Ishikawa (cell line): ENCODE results near the gene RNF223.

Experiments used
- CEBPB ChIP-seq: IDR thresholded peaks from 2 replicates; pipeline ENCODE4 v1.6.1; 2012
- CREB1 ChIP-seq: IDR thresholded peaks from 2 replicates; pipeline ENCODE4 v1.6.1; 2012; ENCODE audit warnings: low read depth
- EGR1 ChIP-seq: IDR thresholded peaks from 2 replicates; pipeline ENCODE4 v1.6.1; 2012
- EP300 ChIP-seq: IDR thresholded peaks from 2 replicates; pipeline ENCODE4 v1.6.1; 2012; ENCODE audit warnings: borderline replicate concordance
- FOXM1 ChIP-seq: IDR thresholded peaks from 2 replicates; pipeline ENCODE4 v1.6.1; 2012; ENCODE audit warnings: low read depth, borderline replicate concordance
- NFIC ChIP-seq: IDR thresholded peaks from 2 replicates; pipeline ENCODE4 v1.6.1; 2012
- RAD21 ChIP-seq: IDR thresholded peaks from 2 replicates; pipeline ENCODE4 v1.6.1; 2012; ENCODE audit warnings: low read depth
- TAF1 ChIP-seq: IDR thresholded peaks from 2 replicates; pipeline ENCODE4 v1.6.1; 2012; ENCODE audit warnings: low read depth, mild to moderate bottlenecking
- TCF12 ChIP-seq: IDR thresholded peaks from 2 replicates; pipeline ENCODE4 v1.6.1; 2012; ENCODE audit warnings: low read depth
- TEAD4 ChIP-seq: IDR thresholded peaks from 2 replicates; pipeline ENCODE4 v1.6.1; 2012
- YY1 ChIP-seq: IDR thresholded peaks from 2 replicates; pipeline ENCODE4 v1.6.1; 2012; ENCODE audit warnings: low read depth
- ZBTB7A ChIP-seq: IDR thresholded peaks from 2 replicates; pipeline ENCODE4 v1.6.1; 2012; ENCODE audit warnings: low read depth
- TF ChIP-seq, protein P1 (sequence below): IDR thresholded peaks from 2 replicates; pipeline ENCODE4 v1.6.1; 2012
- TF ChIP-seq, protein P2 (sequence below): IDR thresholded peaks from 2 replicates; pipeline ENCODE4 v1.6.1; 2012
- TF ChIP-seq, protein P3 (sequence below): IDR thresholded peaks from 2 replicates; pipeline ENCODE4 v1.6.1; 2012; ENCODE audit warnings: low read depth, mild to moderate bottlenecking

The RNF223 gene

DNA sequence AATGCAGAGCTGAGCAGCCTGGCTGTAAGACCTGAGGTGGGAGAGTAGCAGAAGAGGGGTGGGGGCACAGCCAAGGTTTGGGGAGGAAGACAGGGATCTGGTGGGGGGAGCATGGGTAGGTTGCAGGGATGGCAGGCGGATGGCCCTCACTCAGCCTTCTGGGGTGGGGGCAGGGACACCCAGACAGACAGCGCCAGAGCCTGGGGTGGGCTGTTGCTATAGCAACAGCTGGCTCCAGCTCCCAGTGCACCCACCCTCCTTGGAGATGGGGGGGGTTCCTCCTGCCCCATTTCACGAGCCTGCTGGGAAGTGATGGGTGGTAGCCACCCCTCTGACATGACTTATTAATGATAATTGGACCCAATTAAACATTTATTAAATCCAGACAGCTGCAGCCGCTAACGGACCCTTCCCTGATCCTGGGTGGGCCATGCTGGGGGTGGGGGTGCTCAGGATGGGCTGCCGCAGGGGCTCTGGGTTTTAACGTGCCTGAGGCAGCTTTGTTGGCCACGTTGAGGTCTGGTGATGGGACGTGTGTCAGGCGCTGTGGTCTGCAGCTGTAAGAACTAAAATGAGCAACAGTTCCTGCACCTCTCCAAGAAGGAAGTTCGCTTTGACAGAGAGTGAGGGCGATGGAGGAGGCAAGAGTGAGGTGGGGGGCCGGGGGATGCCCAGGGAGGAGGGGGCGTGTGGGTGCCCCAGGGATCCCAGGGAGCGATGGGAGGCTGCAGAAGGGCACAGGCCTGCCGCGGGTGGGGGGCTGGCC is 34.8 kb downstream of the RNF223 start:
- TF ChIP-seq TCF12 (no peak), YY1 (no peak), FOXM1 (no peak), EGR1 (no peak), EP300 (no peak), CREB1 (no peak), TEAD4 (no peak), ZBTB7A (no peak), CEBPB (no peak), TAF1 (no peak), NFIC (no peak), RAD21 (no peak)
- TF ChIP-seq, protein P1, sequence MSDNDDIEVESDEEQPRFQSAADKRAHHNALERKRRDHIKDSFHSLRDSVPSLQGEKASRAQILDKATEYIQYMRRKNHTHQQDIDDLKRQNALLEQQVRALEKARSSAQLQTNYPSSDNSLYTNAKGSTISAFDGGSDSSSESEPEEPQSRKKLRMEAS: no peak
- TF ChIP-seq, protein P2, sequence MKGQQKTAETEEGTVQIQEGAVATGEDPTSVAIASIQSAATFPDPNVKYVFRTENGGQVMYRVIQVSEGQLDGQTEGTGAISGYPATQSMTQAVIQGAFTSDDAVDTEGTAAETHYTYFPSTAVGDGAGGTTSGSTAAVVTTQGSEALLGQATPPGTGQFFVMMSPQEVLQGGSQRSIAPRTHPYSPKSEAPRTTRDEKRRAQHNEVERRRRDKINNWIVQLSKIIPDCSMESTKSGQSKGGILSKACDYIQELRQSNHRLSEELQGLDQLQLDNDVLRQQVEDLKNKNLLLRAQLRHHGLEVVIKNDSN: no peak
- TF ChIP-seq, protein P3, sequence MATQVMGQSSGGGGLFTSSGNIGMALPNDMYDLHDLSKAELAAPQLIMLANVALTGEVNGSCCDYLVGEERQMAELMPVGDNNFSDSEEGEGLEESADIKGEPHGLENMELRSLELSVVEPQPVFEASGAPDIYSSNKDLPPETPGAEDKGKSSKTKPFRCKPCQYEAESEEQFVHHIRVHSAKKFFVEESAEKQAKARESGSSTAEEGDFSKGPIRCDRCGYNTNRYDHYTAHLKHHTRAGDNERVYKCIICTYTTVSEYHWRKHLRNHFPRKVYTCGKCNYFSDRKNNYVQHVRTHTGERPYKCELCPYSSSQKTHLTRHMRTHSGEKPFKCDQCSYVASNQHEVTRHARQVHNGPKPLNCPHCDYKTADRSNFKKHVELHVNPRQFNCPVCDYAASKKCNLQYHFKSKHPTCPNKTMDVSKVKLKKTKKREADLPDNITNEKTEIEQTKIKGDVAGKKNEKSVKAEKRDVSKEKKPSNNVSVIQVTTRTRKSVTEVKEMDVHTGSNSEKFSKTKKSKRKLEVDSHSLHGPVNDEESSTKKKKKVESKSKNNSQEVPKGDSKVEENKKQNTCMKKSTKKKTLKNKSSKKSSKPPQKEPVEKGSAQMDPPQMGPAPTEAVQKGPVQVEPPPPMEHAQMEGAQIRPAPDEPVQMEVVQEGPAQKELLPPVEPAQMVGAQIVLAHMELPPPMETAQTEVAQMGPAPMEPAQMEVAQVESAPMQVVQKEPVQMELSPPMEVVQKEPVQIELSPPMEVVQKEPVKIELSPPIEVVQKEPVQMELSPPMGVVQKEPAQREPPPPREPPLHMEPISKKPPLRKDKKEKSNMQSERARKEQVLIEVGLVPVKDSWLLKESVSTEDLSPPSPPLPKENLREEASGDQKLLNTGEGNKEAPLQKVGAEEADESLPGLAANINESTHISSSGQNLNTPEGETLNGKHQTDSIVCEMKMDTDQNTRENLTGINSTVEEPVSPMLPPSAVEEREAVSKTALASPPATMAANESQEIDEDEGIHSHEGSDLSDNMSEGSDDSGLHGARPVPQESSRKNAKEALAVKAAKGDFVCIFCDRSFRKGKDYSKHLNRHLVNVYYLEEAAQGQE: no peak

GRCh38 chr1:1038694-1039093 is 35.4 kb downstream of the RNF223 start:
- TF ChIP-seq FOXM1 (no peak), CREB1 (no peak), EP300 (no peak), TAF1 (no peak), RAD21 (no peak), ZBTB7A (no peak), CEBPB (no peak), NFIC (no peak), TEAD4 (no peak), EGR1 (no peak), YY1 (no peak), TCF12 (no peak)
- TF ChIP-seq, protein P3: no peak
- TF ChIP-seq, protein P1: no peak
- TF ChIP-seq, protein P2: no peak

GRCh38 chr1:1037366-1038327 is 36.5 kb downstream of the RNF223 start:
- TF ChIP-seq TEAD4 (no peak), FOXM1 (no peak), YY1 (no peak), TAF1 (no peak), RAD21 (no peak), EP300 (no peak), NFIC (no peak)
- TF ChIP-seq, protein P3: no peak
